ENCODE data around the gene ZBTB32.

The ZBTB32 gene

GRCh38 chr19:35665157-35665556 is 39.2 kb upstream of the ZBTB32 start:
- Histone ChIP-seq H4K20me1 (ENCODE audit: control insufficient read depth, insufficient read depth, low read depth, low read length) (no peaks in the 10 kb centered on the region), H3K79me2 (ENCODE audit: control insufficient read depth, low read length) (no peaks in the 10 kb centered on the region), H3K9me3 (ENCODE audit: control insufficient read depth, insufficient read depth, low read length) (no peaks in the 10 kb centered on the region), H3K27me3 (ENCODE audit: control insufficient read depth, low read length) (peaks cover 5% of the 10 kb centered on the region), H3K4me2 (ENCODE audit: low read length) (no peak overlapping the region), H3K36me3 (ENCODE audit: control insufficient read depth, low read length) (no peaks in the 10 kb centered on the region), H3K4me3 (ENCODE audit: low read length) (no peak overlapping the region), H3K27ac (ENCODE audit: low read depth, low read length) (no peak overlapping the region), H3K4me1 (ENCODE audit: control insufficient read depth, low read length) (no peaks in the 10 kb centered on the region), H3K9me2 (replicated peaks; ENCODE audit: control insufficient read depth, low read length) (no peaks in the 10 kb centered on the region), H3F3A (ENCODE audit: control insufficient read depth, insufficient read depth) (no peaks in the 10 kb centered on the region)
- TF ChIP-seq EZH2phosphoT487 (IDR thresholded peaks at IDR 0.05; ENCODE audit: borderline replicate concordance, low read length), result no peak
- TF ChIP-seq, protein P1, sequence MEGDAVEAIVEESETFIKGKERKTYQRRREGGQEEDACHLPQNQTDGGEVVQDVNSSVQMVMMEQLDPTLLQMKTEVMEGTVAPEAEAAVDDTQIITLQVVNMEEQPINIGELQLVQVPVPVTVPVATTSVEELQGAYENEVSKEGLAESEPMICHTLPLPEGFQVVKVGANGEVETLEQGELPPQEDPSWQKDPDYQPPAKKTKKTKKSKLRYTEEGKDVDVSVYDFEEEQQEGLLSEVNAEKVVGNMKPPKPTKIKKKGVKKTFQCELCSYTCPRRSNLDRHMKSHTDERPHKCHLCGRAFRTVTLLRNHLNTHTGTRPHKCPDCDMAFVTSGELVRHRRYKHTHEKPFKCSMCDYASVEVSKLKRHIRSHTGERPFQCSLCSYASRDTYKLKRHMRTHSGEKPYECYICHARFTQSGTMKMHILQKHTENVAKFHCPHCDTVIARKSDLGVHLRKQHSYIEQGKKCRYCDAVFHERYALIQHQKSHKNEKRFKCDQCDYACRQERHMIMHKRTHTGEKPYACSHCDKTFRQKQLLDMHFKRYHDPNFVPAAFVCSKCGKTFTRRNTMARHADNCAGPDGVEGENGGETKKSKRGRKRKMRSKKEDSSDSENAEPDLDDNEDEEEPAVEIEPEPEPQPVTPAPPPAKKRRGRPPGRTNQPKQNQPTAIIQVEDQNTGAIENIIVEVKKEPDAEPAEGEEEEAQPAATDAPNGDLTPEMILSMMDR (IDR thresholded peaks at IDR 0.05; ENCODE audit: low read depth, low read length, poor library complexity, severe bottlenecking), result no peak

- TF ChIP-seq, protein P1 (IDR thresholded peaks at IDR 0.05; ENCODE audit: low read depth, low read length, poor library complexity, severe bottlenecking), result no peak
- no peak for TF ChIP-seq EZH2phosphoT487 (IDR thresholded peaks at IDR 0.05; ENCODE audit: borderline replicate concordance, low read length)
- Histone ChIP-seq H3K4me3 (ENCODE audit: low read length) (no peak overlapping the region), H3K9me2 (replicated peaks; ENCODE audit: control insufficient read depth, low read length) (no peaks in the 10 kb centered on the region), H3K79me2 (ENCODE audit: control insufficient read depth, low read length) (no peaks in the 10 kb centered on the region), H3K27me3 (ENCODE audit: control insufficient read depth, low read length) (peaks cover 5% of the 10 kb centered on the region), H3F3A (ENCODE audit: control insufficient read depth, insufficient read depth) (no peaks in the 10 kb centered on the region), H3K9me3 (ENCODE audit: control insufficient read depth, insufficient read depth, low read length) (no peaks in the 10 kb centered on the region), H3K4me2 (ENCODE audit: low read length) (no peak overlapping the region), H3K4me1 (ENCODE audit: control insufficient read depth, low read length) (no peaks in the 10 kb centered on the region), H4K20me1 (ENCODE audit: control insufficient read depth, insufficient read depth, low read depth, low read length) (no peaks in the 10 kb centered on the region), H3K27ac (ENCODE audit: low read depth, low read length) (no peak overlapping the region), H3K36me3 (ENCODE audit: control insufficient read depth, low read length) (no peaks in the 10 kb centered on the region)
These were observed 38.8 kb upstream of the ZBTB32 start for GRCh38 chr19:35665604-35666003.

- TF ChIP-seq EZH2phosphoT487 (IDR thresholded peaks at IDR 0.05; ENCODE audit: borderline replicate concordance, low read length), result no peak
- TF ChIP-seq, protein P1 (IDR thresholded peaks at IDR 0.05; ENCODE audit: low read depth, low read length, poor library complexity, severe bottlenecking), result no peak
- Histone ChIP-seq H3K9me2 (replicated peaks; ENCODE audit: control insufficient read depth, low read length) (no peaks in the 10 kb centered on the region), H3K4me2 (ENCODE audit: low read length) (no peak within 1 kb of the TSS), H3K4me1 (ENCODE audit: control insufficient read depth, low read length) (no peaks in the 10 kb centered on the region), H3K27ac (ENCODE audit: low read depth, low read length) (no peak within 1 kb of the TSS), H4K20me1 (ENCODE audit: control insufficient read depth, insufficient read depth, low read depth, low read length) (no peaks in the 10 kb centered on the region), H3K9me3 (ENCODE audit: control insufficient read depth, insufficient read depth, low read length) (no peaks in the 10 kb centered on the region), H3K79me2 (ENCODE audit: control insufficient read depth, low read length) (no peaks in the 10 kb centered on the region), H3K4me3 (ENCODE audit: low read length) (no peak within 1 kb of the TSS), H3K27me3 (ENCODE audit: control insufficient read depth, low read length) (peaks cover 5% of the 10 kb centered on the region), H3K36me3 (ENCODE audit: control insufficient read depth, low read length) (no peaks in the 10 kb centered on the region), H3F3A (ENCODE audit: control insufficient read depth, insufficient read depth) (no peaks in the 10 kb centered on the region)
These were observed 38.0 kb upstream of the ZBTB32 start, which contains the start of gene UPK1A for GRCh38 chr19:35666251-35666913. TSS of gene UPK1A (plus strand) at chr19:35666517. CDS start at chr19:35666813, 296 bp downstream.
